Mesendoderm (in vitro differentiated cells): ENCODE data around the gene ANK3.
A peak's percentile ranks its signal among the peaks of the same experiment; 100 is the strongest.

Experiments
- DNase-seq: peaks from one replicate; pipeline ENCODE4 v3.0.0; 2013
- H2AK5ac ChIP-seq: 2 replicates; pipeline ENCODE4 v1.6.1; 2013; ENCODE audit warnings: low read length, inconsistent platforms
- H2BK120ac ChIP-seq: 2 replicates; pipeline ENCODE4 v1.6.1; 2013; ENCODE audit warnings: low read depth, mild to moderate bottlenecking, low read length, moderate library complexity, mixed read lengths
- H2BK15ac ChIP-seq: replicated peaks from 2 replicates; pipeline ENCODE4 v1.6.1; 2013; ENCODE audit warnings: low read depth, mild to moderate bottlenecking, moderate library complexity
- H2BK5ac ChIP-seq: 2 replicates; pipeline ENCODE4 v1.6.1; 2013; ENCODE audit warnings: low read length, inconsistent platforms
- H3K18ac ChIP-seq: 2 replicates; pipeline ENCODE4 v1.6.1; 2013; ENCODE audit warnings: mild to moderate bottlenecking, low read length, mixed read lengths
- H3K23ac ChIP-seq: one replicate; pipeline ENCODE4 v1.6.1; 2013; ENCODE audit warnings: low read length
- H3K27ac ChIP-seq: 2 replicates; pipeline ENCODE4 v1.5.1; 2013; ENCODE audit warnings: low read depth, mild to moderate bottlenecking, inconsistent platforms, low read length, moderate library complexity
- H3K27me3 ChIP-seq: 2 replicates; pipeline ENCODE4 v1.6.1; 2013; ENCODE audit warnings: low read length, control low read depth, mild to moderate bottlenecking, inconsistent platforms; ENCODE audit not compliant: insufficient read depth, poor library complexity
- H3K36me3 ChIP-seq: 2 replicates; pipeline ENCODE4 v1.6.1; 2013; ENCODE audit warnings: low read length, inconsistent platforms; ENCODE audit not compliant: control insufficient read depth, insufficient read depth
- H3K4ac ChIP-seq: one replicate; pipeline ENCODE4 v1.6.1; 2013; ENCODE audit warnings: low read depth, mild to moderate bottlenecking, low read length, moderate library complexity
- H3K4me1 ChIP-seq: 2 replicates; pipeline ENCODE4 v1.6.1; 2013; ENCODE audit warnings: low read depth, low read length, inconsistent platforms; ENCODE audit not compliant: control insufficient read depth
- H3K4me2 ChIP-seq: 2 replicates; pipeline ENCODE4 v1.6.1; 2013; ENCODE audit warnings: low read length
- H3K4me3 ChIP-seq: 2 replicates; pipeline ENCODE4 v1.5.1; 2013; ENCODE audit warnings: mild to moderate bottlenecking, low read length
- H3K56ac ChIP-seq: one replicate; pipeline ENCODE4 v1.6.1; 2013; ENCODE audit warnings: low read length
- H3K79me1 ChIP-seq: 2 replicates; pipeline ENCODE4 v1.6.1; 2013; ENCODE audit warnings: low read length, inconsistent platforms
- H3K79me2 ChIP-seq: 2 replicates; pipeline ENCODE4 v1.6.1; 2013; ENCODE audit warnings: mild to moderate bottlenecking, low read length; ENCODE audit not compliant: control insufficient read depth, insufficient read depth
- H3K9ac ChIP-seq: 2 replicates; pipeline ENCODE4 v1.6.1; 2013; ENCODE audit warnings: low read length, inconsistent platforms
- H4K5ac ChIP-seq: one replicate; pipeline ENCODE4 v1.6.1; 2013; ENCODE audit warnings: low read length
- H4K8ac ChIP-seq: one replicate; pipeline ENCODE4 v1.6.1; 2013; ENCODE audit warnings: low read depth, mild to moderate bottlenecking, control low read depth, low read length, moderate library complexity
- WGBS: extraction: QIAGEN DNeasy Blood & Tissue Kit; methylation state at CpG from one replicate; pipeline ENCODE4 v1.1.7; 2013; ENCODE audit warnings: low lambda C conversion rate, missing lambda C conversion rate; ENCODE audit not compliant: insufficient coverage; ENCODE audit errors: extremely low coverage; 5-methylcytosine and 5-hydroxymethylcytosine counted together

ANK3 gene

GRCh38 chr10:60288256-60288655 is 101.4 kb downstream of the ANK3 start:
- no peak overlapping the region for H2AK5ac ChIP-seq
- no peak overlapping the region for H3K4me3 ChIP-seq
- H3K27me3 ChIP-seq: no peaks in the 10 kb centered on the region
- H3K27ac ChIP-seq: no peak overlapping the region
- no peak overlapping the region for H2BK15ac ChIP-seq
- H2BK120ac ChIP-seq: no peak overlapping the region
- H3K4ac ChIP-seq: no peak overlapping the region
- no peak for DNase-seq
- H3K36me3 ChIP-seq: no peaks in the 10 kb centered on the region
- H4K5ac ChIP-seq: no peak overlapping the region
- no peak overlapping the region for H3K9ac ChIP-seq
- no peak overlapping the region for H2BK5ac ChIP-seq
- no peak overlapping the region for H4K8ac ChIP-seq
- no peak overlapping the region for H3K18ac ChIP-seq
- no peak overlapping the region for H3K4me2 ChIP-seq
- H3K56ac ChIP-seq: no peak overlapping the region
- H3K23ac ChIP-seq: no peak overlapping the region
- H3K79me1 ChIP-seq: no peaks in the 10 kb centered on the region
- WGBS: no CpG with 5 or more reads among the region's 3 CpGs
- no peaks in the 10 kb centered on the region for H3K4me1 ChIP-seq
- H3K79me2 ChIP-seq: no peaks in the 10 kb centered on the region

GRCh38 chr10:60286559-60286958 is 103.1 kb downstream of the ANK3 start:
- Histone ChIP-seq H3K4me2 (no peak overlapping the region), H3K79me2 (no peaks in the 10 kb centered on the region), H3K4me1 (no peaks in the 10 kb centered on the region), H3K36me3 (no peaks in the 10 kb centered on the region), H2BK5ac (no peak overlapping the region), H3K27me3 (no peaks in the 10 kb centered on the region), H3K27ac (no peak overlapping the region), H3K18ac (no peak overlapping the region), H3K79me1 (no peaks in the 10 kb centered on the region), H3K23ac (no peak overlapping the region), H3K9ac (no peak overlapping the region), H4K8ac (no peak overlapping the region), H2BK120ac (no peak overlapping the region), H3K4me3 (no peak overlapping the region), H2BK15ac (no peak overlapping the region), H3K4ac (no peak overlapping the region), H3K56ac (no peak overlapping the region), H4K5ac (no peak overlapping the region), H2AK5ac (no peak overlapping the region)
- no CpG with 5 or more reads among the region's 1 CpG for WGBS
- DNase-seq: no peak

- Histone ChIP-seq H2AK5ac (no peak overlapping the region), H2BK15ac (no peak overlapping the region), H3K4me2 (no peak overlapping the region), H2BK5ac (no peak overlapping the region), H2BK120ac (no peak overlapping the region), H4K8ac (no peak overlapping the region), H3K56ac (no peak overlapping the region), H3K27ac (no peak overlapping the region), H4K5ac (no peak overlapping the region), H3K4me3 (no peak overlapping the region), H3K36me3 (no peaks in the 10 kb centered on the region), H3K27me3 (no peaks in the 10 kb centered on the region), H3K9ac (no peak overlapping the region), H3K18ac (no peak overlapping the region), H3K79me1 (no peaks in the 10 kb centered on the region), H3K4ac (no peak overlapping the region), H3K4me1 (no peaks in the 10 kb centered on the region), H3K79me2 (no peaks in the 10 kb centered on the region), H3K23ac (no peak overlapping the region)
- DNase-seq: no peak
- no CpG with 5 or more reads among the region's 2 CpGs for WGBS
These were observed 106.3 kb downstream of the ANK3 start for GRCh38 chr10:60283397-60283796.

GRCh38 chr10:60282771-60283353 is 106.8 kb downstream of the ANK3 start:
- Histone ChIP-seq H3K4me3 (no peak overlapping the region), H3K27me3 (no peaks in the 10 kb centered on the region), H3K18ac (no peak overlapping the region), H4K8ac (no peak overlapping the region), H2BK120ac (no peak overlapping the region), H3K36me3 (no peaks in the 10 kb centered on the region), H2BK15ac (no peak overlapping the region), H3K4me2 (no peak overlapping the region), H3K4ac (no peak overlapping the region), H2AK5ac (no peak overlapping the region), H3K23ac (no peak overlapping the region), H3K27ac (no peak overlapping the region), H4K5ac (no peak overlapping the region), H3K79me1 (no peaks in the 10 kb centered on the region), H3K79me2 (no peaks in the 10 kb centered on the region), H3K9ac (no peak overlapping the region), H3K4me1 (no peaks in the 10 kb centered on the region), H3K56ac (no peak overlapping the region), H2BK5ac (no peak overlapping the region)
- no peak for DNase-seq
- WGBS: no CpG with 5 or more reads among the region's 5 CpGs

GRCh38 chr10:60281792-60282353 is 107.8 kb downstream of the ANK3 start:
- Histone ChIP-seq H3K4me2 (no peak overlapping the region), H3K79me2 (no peaks in the 10 kb centered on the region), H4K5ac (no peak overlapping the region), H2BK120ac (no peak overlapping the region), H3K56ac (no peak overlapping the region), H4K8ac (no peak overlapping the region), H3K79me1 (no peaks in the 10 kb centered on the region), H3K4me1 (no peaks in the 10 kb centered on the region), H2AK5ac (no peak overlapping the region), H2BK5ac (no peak overlapping the region), H3K36me3 (no peaks in the 10 kb centered on the region), H3K23ac (no peak overlapping the region), H3K27me3 (no peaks in the 10 kb centered on the region), H3K4ac (no peak overlapping the region), H3K9ac (no peak overlapping the region), H3K27ac (no peak overlapping the region), H3K4me3 (no peak overlapping the region), H3K18ac (no peak overlapping the region), H2BK15ac (no peak overlapping the region)
- WGBS: no CpG with 5 or more reads among the region's 6 CpGs
- peak; percentile 21 for DNase-seq

- Histone ChIP-seq H2AK5ac (no peak overlapping the region), H3K36me3 (no peaks in the 10 kb centered on the region), H4K8ac (no peak overlapping the region), H3K4me1 (no peaks in the 10 kb centered on the region), H3K79me2 (no peaks in the 10 kb centered on the region), H3K56ac (no peak overlapping the region), H3K18ac (no peak overlapping the region), H3K79me1 (no peaks in the 10 kb centered on the region), H3K23ac (no peak overlapping the region), H3K4me2 (no peak overlapping the region), H2BK120ac (no peak overlapping the region), H3K4me3 (no peak overlapping the region), H2BK5ac (no peak overlapping the region), H3K27me3 (no peaks in the 10 kb centered on the region), H4K5ac (no peak overlapping the region), H3K27ac (no peak overlapping the region), H2BK15ac (no peak overlapping the region), H3K4ac (no peak overlapping the region), H3K9ac (no peak overlapping the region)
- no CpG with 5 or more reads among the region's 1 CpG for WGBS
- DNase-seq: no peak
These were observed 108.3 kb downstream of the ANK3 start for GRCh38 chr10:60281331-60281730.
